Activated naive CD8-positive, alpha-beta T cell treated with anti-CD3 and anti-CD28 coated beads, Interleukin-2, amount 50 U/mL, for 24 hours (primary cell): ENCODE results near the gene FAM170B.

Source experiments
- ATAC-seq: fragments of 150-1000 bp; cut with Tn5 transposase; one replicate; pipeline ENCODE4 v1.10.0; 2021
- DNase-seq: peaks from one replicate; pipeline ENCODE4 v3.0.0; 2021
- H3K27ac Mint-ChIP-seq: one replicate; pipeline ENCODE4 v1.8.0; 2021; ENCODE audit warnings: mild to moderate bottlenecking, mixed read lengths
- H3K27me3 Mint-ChIP-seq: one replicate; pipeline ENCODE4 v1.8.0; 2021; ENCODE audit warnings: mixed read lengths
- H3K36me3 Mint-ChIP-seq: one replicate; pipeline ENCODE4 v1.8.0; 2021; ENCODE audit warnings: low read depth, mixed read lengths
- H3K4me1 Mint-ChIP-seq: one replicate; pipeline ENCODE4 v1.8.0; 2021; ENCODE audit warnings: mixed read lengths
- H3K4me3 Mint-ChIP-seq: one replicate; pipeline ENCODE4 v1.8.0; 2021; ENCODE audit warnings: mild to moderate bottlenecking, moderate library complexity, mixed read lengths
- H3K9me3 Mint-ChIP-seq: one replicate; pipeline ENCODE4 v1.8.0; 2021; ENCODE audit warnings: mixed read lengths

The FAM170B gene

GRCh38 chr10:49103761-49104160, 30.1 kb downstream of the FAM170B start:
- peaks cover 21% of the 10 kb centered on the region for H3K27me3 Mint-ChIP-seq
- DNase-seq = no peak
- no peak overlapping the region for H3K27ac Mint-ChIP-seq
- H3K9me3 Mint-ChIP-seq = no peaks in the 10 kb centered on the region
- no peaks in the 10 kb centered on the region for H3K4me1 Mint-ChIP-seq
- ATAC-seq = no peak
- no peaks in the 10 kb centered on the region for H3K36me3 Mint-ChIP-seq
- H3K4me3 Mint-ChIP-seq = no peak overlapping the region

- no peak for DNase-seq
- Mint-ChIP-seq H3K4me3 (no peak overlapping the region), H3K27ac (no peak overlapping the region), H3K9me3 (no peaks in the 10 kb centered on the region), H3K36me3 (no peaks in the 10 kb centered on the region), H3K4me1 (no peaks in the 10 kb centered on the region), H3K27me3 (peaks cover 15% of the 10 kb centered on the region)
- ATAC-seq = no peak
Measured at GRCh38 chr10:49099046-49099445, 34.8 kb downstream of the FAM170B start.

- ATAC-seq (no peak), DNase-seq (no peak)
- Mint-ChIP-seq H3K27me3 (peaks cover 5% of the 10 kb centered on the region), H3K4me3 (no peak overlapping the region), H3K4me1 (no peaks in the 10 kb centered on the region), H3K36me3 (no peaks in the 10 kb centered on the region), H3K27ac (no peak overlapping the region), H3K9me3 (no peaks in the 10 kb centered on the region)
Measured at GRCh38 chr10:49096890-49097445, 36.9 kb downstream of the FAM170B start.

- DNase-seq (no peak), ATAC-seq (no peak)
- no peak overlapping the region for H3K4me3 Mint-ChIP-seq
- peaks cover 3% of the 10 kb centered on the region for H3K27me3 Mint-ChIP-seq
- no peaks in the 10 kb centered on the region for H3K4me1 Mint-ChIP-seq
- H3K36me3 Mint-ChIP-seq = no peaks in the 10 kb centered on the region
- no peaks in the 10 kb centered on the region for H3K9me3 Mint-ChIP-seq
- no peak overlapping the region for H3K27ac Mint-ChIP-seq
Measured at GRCh38 chr10:49094646-49095045, 39.2 kb downstream of the FAM170B start.

GRCh38 chr10:49093922-49094321, 39.9 kb downstream of the FAM170B start:
- Mint-ChIP-seq H3K27ac (no peak overlapping the region), H3K4me3 (no peak overlapping the region), H3K4me1 (no peaks in the 10 kb centered on the region), H3K36me3 (no peaks in the 10 kb centered on the region), H3K27me3 (peaks cover 7% of the 10 kb centered on the region), H3K9me3 (no peaks in the 10 kb centered on the region)
- ATAC-seq (no peak), DNase-seq (no peak)

GRCh38 chr10:49092477-49092876, 41.3 kb downstream of the FAM170B start:
- Mint-ChIP-seq H3K9me3 (peaks cover 2% of the 10 kb centered on the region), H3K27me3 (peaks cover 7% of the 10 kb centered on the region)
- no peak for ATAC-seq

GRCh38 chr10:49091450-49092210, 42.2 kb downstream of the FAM170B start:
- ATAC-seq (no peak), DNase-seq (no peak)
- Mint-ChIP-seq H3K9me3 (peaks cover 10% of the 10 kb centered on the region), H3K4me3 (no peak overlapping the region), H3K4me1 (no peaks in the 10 kb centered on the region), H3K27me3 (peaks cover 7% of the 10 kb centered on the region), H3K27ac (no peak overlapping the region), H3K36me3 (no peaks in the 10 kb centered on the region)

More at GRCh38 chr10:49092477-49092876, 41.3 kb downstream of the FAM170B start:
- Mint-ChIP-seq H3K36me3 (no peaks in the 10 kb centered on the region), H3K4me1 (no peaks in the 10 kb centered on the region), H3K4me3 (no peak overlapping the region), H3K27ac (no peak overlapping the region)
- DNase-seq = no peak

GRCh38 chr10:49090696-49091380, 43.0 kb downstream of the FAM170B start:
- DNase-seq (no peak), ATAC-seq (no peak)
- Mint-ChIP-seq H3K4me1 (no peaks in the 10 kb centered on the region), H3K36me3 (peaks cover 2% of the 10 kb centered on the region), H3K4me3 (no peak overlapping the region), H3K27ac (no peak overlapping the region), H3K27me3 (peaks cover 7% of the 10 kb centered on the region), H3K9me3 (peaks cover 15% of the 10 kb centered on the region)

- peaks cover 2% of the 10 kb centered on the region for H3K36me3 Mint-ChIP-seq
- DNase-seq = no peak
- ATAC-seq = no peak
Measured at GRCh38 chr10:49090189-49090575, 43.6 kb downstream of the FAM170B start.

GRCh38 chr10:49089557-49090188, 44.1 kb downstream of the FAM170B start:
- no peak overlapping the region for H3K4me3 Mint-ChIP-seq
- H3K27me3 Mint-ChIP-seq = peaks cover 7% of the 10 kb centered on the region
- peaks cover 2% of the 10 kb centered on the region for H3K36me3 Mint-ChIP-seq
- ATAC-seq = no peak
- H3K9me3 Mint-ChIP-seq = peaks cover 15% of the 10 kb centered on the region
- DNase-seq = no peak
- H3K4me1 Mint-ChIP-seq = no peaks in the 10 kb centered on the region
- H3K27ac Mint-ChIP-seq = no peak overlapping the region

More at GRCh38 chr10:49090189-49090575, 43.6 kb downstream of the FAM170B start:
- H3K9me3 Mint-ChIP-seq = peaks cover 15% of the 10 kb centered on the region
- peaks cover 7% of the 10 kb centered on the region for H3K27me3 Mint-ChIP-seq
- no peak overlapping the region for H3K4me3 Mint-ChIP-seq
- no peak overlapping the region for H3K27ac Mint-ChIP-seq
- H3K4me1 Mint-ChIP-seq = no peaks in the 10 kb centered on the region

GRCh38 chr10:49089152-49089551, 44.7 kb downstream of the FAM170B start:
- Mint-ChIP-seq H3K9me3 (peaks cover 15% of the 10 kb centered on the region), H3K36me3 (peaks cover 2% of the 10 kb centered on the region), H3K4me3 (no peak overlapping the region), H3K27me3 (peaks cover 7% of the 10 kb centered on the region), H3K4me1 (no peaks in the 10 kb centered on the region), H3K27ac (no peak overlapping the region)
- DNase-seq (no peak), ATAC-seq (no peak)

GRCh38 chr10:49086889-49087288, 46.9 kb downstream of the FAM170B start:
- H3K27me3 Mint-ChIP-seq = peaks cover 7% of the 10 kb centered on the region
- ATAC-seq = no peak
- no peak overlapping the region for H3K27ac Mint-ChIP-seq
- DNase-seq = no peak
- H3K4me1 Mint-ChIP-seq = no peaks in the 10 kb centered on the region
- H3K9me3 Mint-ChIP-seq = peaks cover 15% of the 10 kb centered on the region
- no peak overlapping the region for H3K4me3 Mint-ChIP-seq
- H3K36me3 Mint-ChIP-seq = peaks cover 2% of the 10 kb centered on the region

- ATAC-seq = no peak
- no peak for DNase-seq
- H3K9me3 Mint-ChIP-seq = peaks cover 15% of the 10 kb centered on the region
- H3K4me3 Mint-ChIP-seq = no peak overlapping the region
- H3K36me3 Mint-ChIP-seq = peaks cover 2% of the 10 kb centered on the region
- no peak overlapping the region for H3K27ac Mint-ChIP-seq
- H3K27me3 Mint-ChIP-seq = peaks cover 7% of the 10 kb centered on the region
- H3K4me1 Mint-ChIP-seq = peaks cover 18% of the 10 kb centered on the region
Measured at GRCh38 chr10:49083261-49083660, 50.6 kb downstream of the FAM170B start.

GRCh38 chr10:49082766-49083165, 51.1 kb downstream of the FAM170B start:
- peaks cover 21% of the 10 kb centered on the region for H3K4me1 Mint-ChIP-seq
- peaks cover 8% of the 10 kb centered on the region for H3K27me3 Mint-ChIP-seq
- no peak overlapping the region for H3K27ac Mint-ChIP-seq
- ATAC-seq (no peak), DNase-seq (no peak)
- H3K36me3 Mint-ChIP-seq = peaks cover 2% of the 10 kb centered on the region
- H3K4me3 Mint-ChIP-seq = no peak overlapping the region
- H3K9me3 Mint-ChIP-seq = peaks cover 15% of the 10 kb centered on the region
